GM19395 (cell line): Measurements from ENCODE around the gene TBC1D14.

ENCODE experiments used
- ATAC-seq: cut with Tn5 transposase; IDR thresholded peaks from one replicate; pipeline ENCODE4 v1.9.1; 2021; ENCODE audit warnings: mild to moderate bottlenecking, moderate library complexity; ENCODE audit not compliant: unreplicated experiment

TBC1D14 gene

DNA sequence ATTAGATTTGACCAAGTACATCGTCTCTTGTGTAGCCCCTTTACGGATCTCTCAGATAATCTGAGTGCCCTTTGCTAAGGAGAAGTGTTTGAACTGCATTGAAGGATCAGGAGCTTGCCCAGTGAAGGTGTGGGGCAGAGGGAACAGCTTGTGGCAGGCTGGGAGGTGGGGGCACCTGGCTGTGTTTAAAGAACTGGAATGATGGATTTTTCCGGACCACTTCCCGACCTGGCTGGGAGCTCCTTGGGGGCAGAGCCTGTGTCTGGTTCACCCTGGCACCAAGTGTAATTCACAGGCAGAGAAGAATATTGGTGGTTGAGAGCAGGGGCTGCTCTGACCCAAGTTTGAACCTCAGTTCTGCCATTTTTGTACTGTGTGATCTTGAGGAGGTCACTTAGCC lies 18.5 kb downstream of the TBC1D14 start:
- ATAC-seq = no peak

DNA sequence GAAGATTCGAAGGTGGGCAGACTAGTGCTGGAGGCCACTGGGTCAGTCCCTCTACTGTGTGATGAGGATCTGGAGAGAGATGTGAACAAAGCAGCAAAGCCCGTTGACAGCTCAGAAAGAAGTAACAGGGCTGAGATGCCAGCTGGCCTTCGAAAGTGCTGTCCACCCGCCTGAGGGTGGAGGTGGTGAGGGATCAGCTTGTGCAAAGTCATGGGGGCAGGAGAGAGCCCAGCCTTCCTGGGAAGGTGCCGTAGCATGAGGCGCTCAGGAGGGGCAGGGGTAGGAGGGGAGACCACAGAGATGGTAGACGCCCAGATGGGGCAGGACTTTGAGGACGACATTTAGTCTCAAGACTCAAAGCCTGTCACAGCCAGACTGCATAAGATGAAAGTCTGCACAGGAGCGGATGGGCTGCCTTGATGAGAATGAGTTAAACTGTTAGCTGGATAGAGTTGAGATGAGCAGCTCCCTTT lies 19.7 kb downstream of the TBC1D14 start:
- no peak for ATAC-seq

DNA sequence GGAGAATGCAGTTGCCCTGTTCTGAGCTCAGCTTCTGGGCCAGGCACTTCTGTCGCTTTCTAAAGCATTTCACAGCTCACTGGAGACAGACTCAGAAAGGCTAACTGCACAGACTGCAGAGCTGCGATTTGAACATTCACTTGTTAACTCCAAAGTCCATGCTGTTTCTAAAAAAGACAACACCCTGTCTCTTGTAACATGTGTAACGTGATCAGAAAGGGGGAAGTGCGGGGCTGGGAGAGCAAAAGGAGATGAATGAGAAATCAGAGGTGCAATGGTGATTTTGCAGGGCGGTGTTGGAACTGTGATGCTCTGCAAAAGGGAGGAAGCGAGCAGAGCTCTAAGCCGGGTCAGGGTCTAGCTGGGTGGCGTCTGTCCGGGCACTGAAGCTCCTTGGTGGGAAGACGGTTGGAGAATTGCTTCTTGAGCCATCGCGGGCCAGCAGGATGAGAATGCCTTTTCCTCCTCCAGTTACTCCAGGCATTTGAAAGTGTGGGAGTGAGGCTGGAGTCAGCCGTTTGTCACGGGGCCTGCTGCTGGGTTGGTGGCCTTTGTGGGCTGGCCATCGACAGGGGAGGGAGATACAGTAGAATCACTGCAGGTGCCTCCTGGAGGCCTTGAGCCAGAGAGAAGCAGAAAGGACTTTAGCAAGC lies 20.3 kb downstream of the TBC1D14 start:
- no peak for ATAC-seq

DNA sequence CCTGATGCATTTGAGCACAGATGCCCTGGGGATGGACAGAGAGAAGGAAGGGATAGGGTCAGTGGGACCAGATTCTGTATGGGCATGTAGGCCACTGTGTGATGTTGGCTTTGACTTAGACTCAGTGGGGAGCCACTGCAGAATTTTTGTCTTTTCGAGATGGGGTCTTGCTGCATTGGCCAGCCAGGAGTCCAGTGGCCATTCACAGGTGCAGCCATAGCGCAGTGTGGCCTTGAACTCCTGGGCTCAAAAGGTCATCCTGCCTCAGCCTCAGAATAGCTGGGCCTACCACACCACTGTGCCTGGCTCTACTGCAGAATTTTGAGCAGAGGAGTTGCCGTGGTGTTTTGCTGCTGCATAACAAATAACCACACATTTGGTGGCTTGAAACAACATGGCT lies 22.8 kb downstream of the TBC1D14 start:
- ATAC-seq = no peak

DNA sequence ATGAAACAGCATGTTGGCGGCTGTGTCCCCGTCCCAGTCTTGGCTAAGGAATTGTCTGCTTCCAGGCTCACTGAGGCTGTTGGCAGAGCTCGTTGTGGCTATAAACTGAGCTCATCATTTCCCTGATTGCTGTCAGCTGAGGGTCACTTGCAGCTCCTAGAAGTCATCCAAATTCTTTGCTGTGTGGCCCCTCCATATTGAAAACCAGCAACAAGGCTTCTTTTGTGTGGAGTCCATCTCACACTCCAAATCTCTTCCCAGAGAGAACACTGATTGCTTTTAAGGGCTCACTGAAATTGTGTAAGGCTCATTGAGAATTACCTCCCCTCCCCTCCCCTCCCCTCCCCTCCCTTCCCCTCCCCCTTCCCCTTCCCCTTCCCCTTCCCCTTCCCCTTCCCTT lies 23.3 kb downstream of the TBC1D14 start:
- no peak for ATAC-seq

DNA sequence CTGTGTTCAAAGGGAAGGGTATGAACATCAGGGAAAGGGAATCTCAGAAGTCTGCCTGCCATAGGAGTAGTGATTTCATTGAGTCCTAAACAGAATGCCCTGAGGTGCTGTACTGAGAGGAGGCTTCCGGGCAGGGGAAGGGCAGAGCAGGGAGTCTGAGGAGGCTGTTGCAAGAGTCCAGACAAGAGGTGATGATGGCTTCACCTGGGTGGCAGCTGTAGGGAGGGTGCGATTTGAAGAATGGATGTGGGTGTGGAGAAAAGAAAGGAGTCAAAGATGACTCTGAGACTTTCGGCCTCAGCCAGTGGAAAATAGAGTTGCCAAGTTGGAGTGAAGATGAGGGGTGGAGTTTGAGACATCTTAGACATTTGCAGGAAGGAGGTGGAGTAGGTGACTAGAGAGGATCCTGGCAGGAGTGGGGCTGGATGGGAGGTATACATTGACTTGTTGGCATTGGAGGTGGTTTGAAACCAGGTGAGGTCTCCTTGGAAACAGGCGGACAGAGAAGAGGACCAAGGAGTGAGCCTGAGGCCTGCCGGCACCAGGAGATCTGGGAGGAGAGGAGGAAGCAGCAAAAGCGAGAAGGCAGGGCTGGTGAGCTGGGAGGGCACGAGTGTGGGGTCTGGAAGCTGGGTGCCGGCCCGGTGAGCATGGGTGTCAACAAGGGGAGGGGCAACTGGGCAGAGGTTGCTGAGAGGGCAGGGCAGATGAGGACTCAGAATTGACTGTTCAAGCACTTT lies 24.2 kb downstream of the TBC1D14 start:
- no peak for ATAC-seq

DNA sequence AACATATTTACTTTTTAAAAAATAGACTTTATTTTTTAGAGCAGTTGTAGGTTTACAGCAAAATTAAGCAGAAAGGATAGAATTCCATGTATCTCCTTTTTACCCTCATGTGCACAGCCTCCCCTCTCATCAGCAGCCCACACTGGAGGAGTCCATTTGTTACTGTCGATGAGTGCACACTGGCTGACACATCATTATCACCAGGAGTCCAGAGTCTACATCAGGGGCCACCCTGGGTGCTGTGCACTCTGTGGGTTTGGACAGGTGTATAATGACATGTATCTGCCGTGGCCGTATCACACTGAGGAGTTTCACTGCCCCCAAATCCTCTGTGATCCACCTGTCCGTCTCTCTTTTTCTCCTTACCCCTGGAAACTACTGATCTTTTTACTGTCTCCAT lies 26.3 kb downstream of the TBC1D14 start:
- no peak for ATAC-seq

DNA sequence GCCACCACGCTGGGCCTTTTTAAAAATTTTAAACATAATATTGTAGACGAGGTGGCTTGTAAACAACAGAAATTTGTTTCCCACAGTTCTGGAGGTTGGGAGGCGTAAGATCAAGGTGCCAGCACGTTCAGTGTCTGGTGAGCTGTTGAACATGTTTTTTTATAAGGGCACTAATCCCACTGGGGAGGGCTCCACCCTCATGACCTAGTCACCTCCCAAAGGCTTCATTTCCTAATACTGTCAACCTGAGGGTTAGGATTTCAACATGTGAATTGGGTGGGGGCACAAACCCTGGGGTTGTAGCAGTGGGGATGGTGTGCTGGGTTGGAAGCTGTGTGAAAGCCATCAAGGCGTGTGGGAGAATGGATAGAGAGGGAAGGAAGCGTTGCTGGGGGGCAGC lies 27.6 kb downstream of the TBC1D14 start:
- no peak for ATAC-seq

DNA sequence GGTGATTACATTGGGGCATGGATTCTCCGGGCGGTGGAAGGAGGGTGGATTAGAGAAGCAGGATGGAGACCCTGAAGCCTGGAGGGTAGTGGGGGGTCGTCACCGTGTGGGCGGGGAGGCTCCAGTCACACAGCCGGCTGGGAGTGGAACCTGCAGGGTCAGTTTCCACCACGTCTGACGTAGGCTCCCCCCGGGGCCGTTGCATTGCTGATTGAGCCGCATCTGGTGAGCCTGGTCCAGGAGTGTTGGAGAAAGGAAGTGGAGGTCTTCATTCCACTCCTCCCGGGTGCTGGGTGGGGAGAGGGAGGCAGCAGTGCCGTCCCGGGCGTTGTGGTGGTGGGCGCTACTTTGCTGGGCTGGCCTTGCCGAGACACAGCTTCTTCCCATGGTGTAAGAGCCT lies 28.1 kb downstream of the TBC1D14 start:
- ATAC-seq = no peak

DNA sequence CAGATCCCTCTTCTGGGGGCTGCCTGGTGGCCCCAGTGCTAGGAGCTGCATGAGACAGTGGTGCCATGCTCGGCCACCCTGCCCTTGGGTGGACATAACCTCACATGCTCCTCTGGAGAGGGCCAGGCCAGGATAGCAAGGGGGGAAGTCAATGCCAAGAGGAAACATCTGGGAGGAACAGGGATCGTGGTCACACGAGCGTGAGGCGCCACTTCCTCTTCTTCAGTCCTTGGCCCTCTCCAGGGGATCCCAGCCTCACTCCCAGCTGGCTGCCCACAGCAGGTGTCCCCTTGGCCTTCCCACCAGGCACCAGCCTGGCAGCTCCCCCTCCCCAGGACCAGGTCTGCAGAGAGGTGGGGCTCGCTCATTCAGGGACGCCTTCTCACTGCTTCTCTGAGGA lies 28.6 kb downstream of the TBC1D14 start:
- ATAC-seq = no peak

DNA sequence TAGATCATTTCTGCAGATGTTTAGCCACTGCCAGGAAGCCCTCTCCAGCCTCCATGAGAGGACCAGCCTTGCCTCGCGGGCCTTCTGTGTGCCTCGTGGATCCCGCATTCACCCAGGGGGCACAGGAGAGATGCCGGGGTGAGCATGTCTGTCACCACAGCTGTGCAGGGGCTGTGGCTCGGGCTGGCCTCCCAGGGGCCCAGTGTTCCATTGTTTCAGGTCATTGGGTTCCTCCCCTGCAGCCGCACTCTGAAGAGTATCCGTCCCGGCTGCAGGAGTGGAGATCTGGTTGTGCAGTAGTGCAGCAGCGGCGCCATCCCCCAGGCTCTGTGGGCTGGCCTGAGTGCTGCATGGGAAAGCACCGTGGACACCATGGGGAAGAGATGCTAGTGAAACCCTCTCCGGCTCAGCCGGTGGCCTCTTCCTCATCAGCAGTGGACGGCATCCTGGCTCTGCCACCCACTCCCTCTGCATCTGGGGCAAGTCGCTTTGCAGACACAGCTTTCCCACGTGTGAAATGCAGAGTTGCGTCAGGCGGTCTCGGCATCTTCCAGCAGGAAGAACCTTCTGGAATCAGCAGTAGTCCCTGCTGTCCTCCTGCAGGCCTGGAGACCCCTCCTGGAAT lies 29.1 kb downstream of the TBC1D14 start:
- no peak for ATAC-seq

DNA sequence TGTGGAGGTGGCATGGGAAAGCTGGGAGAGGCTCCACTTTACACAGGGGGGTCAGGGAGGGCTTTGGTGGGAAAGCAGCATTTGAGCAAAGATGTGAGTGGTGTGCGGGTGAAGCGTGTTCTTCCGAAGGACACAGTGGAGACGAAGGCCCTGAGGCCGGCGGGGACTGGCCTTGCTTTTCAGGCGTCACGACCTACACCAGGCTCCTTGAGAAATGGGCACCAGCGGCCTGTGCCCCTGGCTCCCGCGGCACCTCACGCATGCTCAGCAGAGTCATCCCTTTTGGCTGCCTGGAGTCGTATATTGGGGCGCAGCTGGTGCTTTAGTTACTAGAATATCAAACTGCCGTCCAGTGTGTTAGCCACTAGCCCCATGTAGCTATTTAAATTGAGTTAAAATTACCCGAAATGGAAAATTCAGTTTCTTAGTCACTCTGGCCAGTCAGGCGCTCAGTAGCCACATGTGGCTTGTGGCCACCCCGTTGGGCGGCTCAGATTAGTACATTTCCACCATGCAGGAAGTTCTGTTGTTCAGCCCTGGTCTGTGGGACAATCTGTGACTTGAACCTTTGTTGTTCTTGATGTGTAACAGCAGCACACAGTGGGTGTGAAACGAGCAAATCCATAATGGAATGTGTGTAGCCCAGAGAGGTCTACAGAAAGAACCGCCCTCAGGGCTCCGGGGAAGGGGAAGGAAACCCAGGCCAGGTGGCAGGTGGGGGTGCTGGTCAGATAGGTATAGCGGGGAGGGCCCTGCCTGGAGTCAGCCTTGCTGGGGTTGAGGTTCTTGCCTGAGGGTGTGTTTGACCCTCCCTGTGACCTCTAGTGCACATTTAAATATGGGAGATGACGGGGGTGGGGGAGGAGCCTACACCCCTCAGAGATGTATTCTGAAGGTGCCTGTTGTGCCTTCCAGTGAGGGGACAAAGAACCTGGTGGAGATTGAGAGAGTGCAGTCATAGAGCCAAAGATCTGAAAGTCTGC lies 30.4 kb downstream of the TBC1D14 start:
- no peak for ATAC-seq

DNA sequence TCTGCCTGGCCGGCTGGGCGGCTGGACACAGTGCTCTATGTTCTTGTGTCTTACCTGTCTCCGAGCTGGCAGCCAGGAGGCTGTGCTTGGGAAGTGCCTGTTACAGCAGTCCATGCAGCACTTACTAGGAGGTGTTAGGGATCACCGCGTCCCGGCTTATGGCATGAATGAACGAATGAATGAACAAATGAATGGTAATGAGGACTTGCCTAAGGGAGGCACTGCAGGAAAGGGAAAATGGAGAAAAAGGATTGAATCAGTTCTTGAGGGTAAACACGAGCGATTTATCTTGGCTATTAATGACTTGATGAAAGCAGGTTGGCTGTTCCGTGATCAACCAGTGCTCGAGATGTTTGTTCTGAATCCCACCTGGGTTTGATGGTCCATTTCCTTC lies 31.1 kb downstream of the TBC1D14 start:
- ATAC-seq = no peak

DNA sequence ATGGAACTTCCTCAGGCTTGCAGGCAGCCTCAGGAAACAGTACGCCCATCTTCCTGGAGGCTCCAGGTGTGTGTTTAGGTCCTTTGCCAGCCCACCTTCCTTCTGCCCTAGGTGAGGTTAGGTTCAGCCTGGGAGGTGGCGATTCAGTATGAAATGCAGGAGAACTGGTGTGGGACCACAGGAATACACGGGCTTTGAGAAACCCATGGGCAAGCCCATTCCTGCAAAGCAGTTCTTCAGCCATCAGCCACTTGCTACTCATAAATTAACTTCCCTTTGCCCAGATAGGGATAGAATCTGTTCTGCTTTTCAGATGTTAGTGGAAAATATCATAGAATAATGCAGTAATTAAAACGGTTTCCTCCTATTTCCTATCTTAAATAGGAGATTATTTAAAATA lies 32.2 kb downstream of the TBC1D14 start:
- no peak for ATAC-seq

DNA sequence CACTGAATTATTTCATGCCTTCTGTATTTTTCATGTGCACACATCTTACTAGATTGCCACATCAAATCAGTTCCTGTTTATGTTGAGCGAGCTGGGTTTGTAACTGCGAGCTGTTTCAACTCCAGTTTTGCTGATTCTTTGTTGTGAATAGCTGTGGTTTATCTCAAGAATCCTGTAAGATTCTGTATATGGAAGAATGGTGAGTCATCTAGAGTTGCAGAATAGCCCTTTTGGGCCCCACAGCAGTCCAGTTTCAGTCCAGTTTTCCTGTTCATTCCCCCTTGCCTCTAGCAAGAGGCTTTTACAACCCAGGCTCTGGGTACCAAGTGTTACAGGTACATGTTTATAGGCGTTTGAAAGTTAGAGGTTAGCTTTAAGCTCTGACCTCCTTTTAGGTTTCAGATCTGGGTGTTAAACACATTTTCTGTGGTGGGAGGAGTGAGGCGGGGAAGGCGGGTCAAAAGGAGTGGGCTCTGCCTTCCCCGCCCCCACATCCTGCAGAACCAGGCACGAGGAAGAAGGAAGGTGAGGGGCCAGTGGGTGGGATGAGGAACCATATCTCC lies 32.7 kb downstream of the TBC1D14 start:
- peak; percentile 71 for ATAC-seq

DNA sequence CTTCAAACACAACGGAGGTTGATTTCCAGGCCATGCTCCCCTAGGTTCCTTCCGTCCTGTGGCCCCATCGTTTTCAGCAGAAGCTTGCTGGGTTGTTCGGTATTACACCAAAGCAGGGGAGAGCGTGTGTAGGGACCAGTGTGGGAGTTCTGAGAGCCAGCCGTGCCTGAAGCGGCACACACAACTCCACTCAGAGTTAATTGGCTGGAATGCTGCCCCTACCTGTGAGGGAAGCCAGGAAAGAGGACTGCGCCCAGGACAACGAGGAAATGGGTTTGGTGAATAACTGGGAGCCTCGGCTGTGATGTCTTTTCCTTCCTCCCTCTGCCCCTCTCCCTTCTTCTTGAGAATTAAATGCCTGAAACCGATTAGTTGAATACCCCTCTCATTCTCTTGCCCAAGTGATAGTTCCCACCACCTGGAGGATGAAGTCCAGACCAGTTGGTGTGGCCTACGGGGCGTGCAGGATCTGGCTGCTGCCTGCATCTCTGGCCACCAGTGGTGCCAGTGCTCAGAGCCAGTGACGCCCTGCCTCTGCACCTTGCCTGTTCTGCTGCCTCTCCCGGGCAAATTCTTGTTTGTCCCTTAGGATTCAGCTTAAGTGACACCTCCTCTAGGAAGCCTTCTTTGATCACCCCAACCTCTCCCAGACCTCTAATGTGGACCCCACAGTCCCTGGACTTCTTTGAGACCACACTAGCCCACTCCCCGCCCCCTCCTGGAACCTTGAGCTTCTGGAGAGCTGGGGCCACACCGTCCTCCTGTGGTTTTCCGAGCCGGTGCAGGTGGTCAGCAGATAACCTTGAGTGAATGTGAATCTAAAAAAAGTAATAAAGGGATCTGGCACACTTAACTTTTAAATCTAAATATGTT lies 33.6 kb downstream of the TBC1D14 start:
- no peak for ATAC-seq

DNA sequence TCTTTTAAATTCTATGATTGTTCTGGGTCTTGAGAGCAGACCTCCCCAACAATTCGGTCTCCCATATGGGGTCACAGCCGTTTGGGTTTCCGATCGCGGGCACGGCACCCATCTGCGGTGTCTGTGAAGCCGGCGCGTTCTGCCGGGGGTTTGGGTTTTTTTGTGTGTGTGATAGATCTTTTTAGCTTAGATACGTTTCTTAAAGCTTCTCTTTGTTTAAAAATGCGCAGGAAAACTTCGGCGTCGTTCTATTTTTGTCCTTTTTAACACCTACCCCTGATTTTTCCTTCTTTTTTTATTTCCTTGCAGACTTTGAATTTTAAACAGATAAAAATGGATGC lies 34.2 kb downstream of the TBC1D14 start:
- ATAC-seq = no peak

DNA sequence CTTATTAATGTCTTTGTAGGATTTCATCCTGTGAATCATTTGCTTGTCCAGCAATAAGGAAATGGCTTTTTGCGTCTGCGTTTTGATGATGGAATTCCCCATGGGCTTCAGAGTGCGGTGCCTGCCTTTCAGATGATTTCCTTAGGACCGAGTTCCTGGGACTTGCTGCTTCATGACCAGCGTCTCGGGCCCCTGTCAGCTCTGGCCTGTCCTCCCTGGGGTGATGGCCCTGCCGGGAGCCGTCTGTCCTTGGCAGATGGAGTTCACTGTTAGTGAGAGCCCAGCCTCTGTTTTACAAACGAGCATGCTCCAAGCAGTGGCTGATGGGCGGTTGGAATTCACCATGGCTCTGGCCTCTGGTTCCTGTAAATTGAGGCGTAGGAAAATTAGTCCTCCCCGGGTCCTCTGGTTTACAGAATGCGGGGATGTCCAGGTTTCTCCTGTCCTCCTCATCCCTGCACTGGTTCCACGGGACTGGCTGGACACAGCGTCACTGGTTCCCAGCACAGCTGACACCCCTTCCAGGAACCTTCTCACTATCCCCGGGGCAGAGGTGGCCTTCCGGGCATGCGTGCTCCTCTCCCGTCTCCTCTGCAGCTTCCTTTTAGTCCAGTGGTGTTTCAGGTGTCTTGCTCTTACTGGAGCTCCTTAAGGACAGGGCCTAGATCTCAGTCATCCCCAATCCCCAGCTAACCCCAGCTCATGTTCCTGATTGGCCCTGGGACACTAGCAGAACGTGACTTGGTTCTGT lies 34.9 kb downstream of the TBC1D14 start:
- ATAC-seq = no peak

DNA sequence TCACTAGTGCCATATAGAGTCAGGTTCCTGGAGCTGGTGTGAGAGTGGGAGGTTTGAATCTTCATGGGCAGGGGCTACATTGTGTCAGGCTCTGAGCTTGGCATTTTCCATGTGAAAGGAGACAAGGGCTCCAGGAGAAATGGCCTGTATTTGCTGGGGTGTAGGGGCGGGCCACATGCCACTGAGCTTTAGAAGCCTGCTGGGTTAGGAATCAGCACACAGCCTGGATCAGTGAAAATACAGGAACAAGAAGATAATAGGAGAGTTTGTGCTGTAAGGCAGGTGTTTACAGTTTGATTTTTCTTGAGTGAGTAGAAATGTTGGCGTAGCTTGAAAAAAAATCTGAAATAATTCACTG lies 35.4 kb downstream of the TBC1D14 start:
- no peak for ATAC-seq
